ENCODE data around the gene PLEKHB2. TPM values are rescaled to one million over a fixed set of nuclear protein-coding genes. Genes with fewer than 3 reads are reported as not detected.
"Not testable (repeated sequence)": the region's sequence is repeated elsewhere in the genome, so short reads cannot be mapped to it uniquely, and the experiment has no call there.

Gene PLEKHB2
- total RNA-seq, 2 experiments from 2014 or later, result 39.9 to 42.4 TPM

DNA sequence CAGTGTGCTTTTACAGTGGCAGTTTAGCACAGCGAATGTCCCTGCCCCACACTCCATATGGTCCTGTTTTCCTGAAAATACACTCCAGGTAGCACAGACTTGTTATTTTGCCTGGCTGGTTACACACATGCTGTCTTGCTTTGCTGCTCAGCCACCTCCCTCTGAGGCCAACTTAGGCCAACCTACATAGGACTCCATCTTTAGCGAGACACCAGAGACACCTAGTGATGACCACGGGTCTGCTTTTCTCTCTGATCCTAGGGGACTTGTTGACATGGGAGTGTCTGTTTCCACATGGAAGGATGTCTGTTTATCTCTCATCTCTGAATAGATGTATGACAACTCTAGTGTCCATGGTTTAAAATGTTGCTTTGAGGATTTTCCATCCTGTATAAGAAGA lies 43.3 kb downstream of the PLEKHB2 start:
- peaks cover 17% of the 10 kb centered on the region for H3K36me3 Mint-ChIP-seq (ENCODE audit: low read depth)
- no peaks in the 10 kb centered on the region for H3K27me3 Mint-ChIP-seq
- intact Hi-C loops (cut with DNase I, micrococcal nuclease), result no loop called here
- no peak for ATAC-seq
- no peaks in the 10 kb centered on the region for H3K4me1 Mint-ChIP-seq
- no peak overlapping the region for H3K4me3 Mint-ChIP-seq
- no peak for DNase-seq
- ChIA-PET POLR2A (no interaction called here), CTCF (no interaction called here)
- H3K9me3 Mint-ChIP-seq (ENCODE audit: low read depth), result no peaks in the 10 kb centered on the region
- no peak overlapping the region for H3K27ac Mint-ChIP-seq

- H3K4me3 Mint-ChIP-seq; CTCF ChIA-PET; H3K27me3 Mint-ChIP-seq; H3K27ac Mint-ChIP-seq; DNase-seq; ATAC-seq; POLR2A ChIA-PET; H3K9me3 Mint-ChIP-seq (ENCODE audit: low read depth): not testable (repeated sequence)
- Mint-ChIP-seq H3K4me1 (peaks cover 15% of the 10 kb centered on the region), H3K36me3 (ENCODE audit: low read depth) (peaks cover 14% of the 10 kb centered on the region)
- intact Hi-C loops (cut with DNase I, micrococcal nuclease), result loop anchor here (5.0 kb wide), 2 partner anchors 262 to 997 kb away; no protein-coding TSS in a partner anchor
Measured at GRCh38 chr2:131150109-131150508, 45.0 kb downstream of the PLEKHB2 start.

DNA sequence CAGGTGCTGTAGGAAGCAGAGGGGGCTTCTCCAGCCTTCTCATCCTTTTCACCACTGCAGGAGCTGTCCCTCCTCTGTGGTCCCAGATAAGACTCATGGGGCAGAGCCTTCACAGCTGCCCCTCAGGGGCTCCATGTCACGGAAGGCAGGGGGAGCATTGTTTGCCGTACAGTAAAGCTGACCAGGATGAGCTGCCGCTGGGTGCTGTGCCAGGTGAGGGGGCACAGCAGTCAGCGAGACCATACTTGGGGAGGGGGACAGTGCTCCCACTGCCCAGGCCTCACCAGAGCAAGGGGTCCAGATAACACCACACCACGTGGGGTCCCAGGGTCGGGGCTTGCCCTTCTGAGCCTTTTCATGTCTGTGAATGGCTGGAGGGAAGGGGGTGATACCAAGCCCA lies 46.3 kb downstream of the PLEKHB2 start:
- Mint-ChIP-seq H3K4me3 (no peak overlapping the region), H3K27me3 (no peaks in the 10 kb centered on the region), H3K36me3 (ENCODE audit: low read depth) (peaks cover 12% of the 10 kb centered on the region), H3K27ac (no peak overlapping the region), H3K4me1 (peaks cover 21% of the 10 kb centered on the region), H3K9me3 (ENCODE audit: low read depth) (no peaks in the 10 kb centered on the region)
- intact Hi-C loops (cut with DNase I, micrococcal nuclease), result loop anchor here (5.0 kb wide), 2 partner anchors 261 to 996 kb away; no protein-coding TSS in a partner anchor
- CTCF ChIA-PET, result no interaction called here
- no peak for DNase-seq
- no peak for ATAC-seq
- POLR2A ChIA-PET, result no interaction called here

DNA sequence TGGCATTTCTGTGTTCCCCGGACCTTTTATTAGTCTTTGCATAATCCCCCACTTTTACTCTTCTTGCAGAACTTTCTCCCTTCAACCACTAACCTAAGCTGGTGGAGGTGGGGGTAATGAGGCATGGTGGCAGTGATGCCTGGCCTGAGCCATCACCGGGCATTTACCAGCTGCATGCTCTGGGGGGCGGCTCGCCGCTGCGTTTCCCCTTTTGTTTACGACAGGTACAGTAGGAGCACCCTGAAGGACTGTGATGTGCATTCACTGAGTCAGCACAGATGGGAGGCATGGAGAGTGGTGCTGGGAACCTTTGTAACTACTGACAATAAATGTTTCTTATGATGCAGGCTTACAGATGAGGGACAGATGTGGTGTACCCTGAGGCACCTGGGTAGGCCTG lies 46.9 kb downstream of the PLEKHB2 start:
- peak; percentile 13 for DNase-seq
- no peaks in the 10 kb centered on the region for H3K27me3 Mint-ChIP-seq
- no peak for ATAC-seq
- H3K9me3 Mint-ChIP-seq (ENCODE audit: low read depth), result no peaks in the 10 kb centered on the region
- POLR2A ChIA-PET, result no interaction called here
- no peak overlapping the region for H3K27ac Mint-ChIP-seq
- CTCF ChIA-PET, result interaction anchor here (1.8 kb wide), 1 partner anchor 20 kb away, joined by 4 read pairs; no protein-coding TSS in a partner anchor
- intact Hi-C loops (cut with DNase I, micrococcal nuclease), result loop anchor here (5.0 kb wide), 2 partner anchors 260 to 995 kb away; no protein-coding TSS in a partner anchor
- no peak overlapping the region for H3K4me3 Mint-ChIP-seq
- peaks cover 10% of the 10 kb centered on the region for H3K36me3 Mint-ChIP-seq (ENCODE audit: low read depth)
- H3K4me1 Mint-ChIP-seq, result peaks cover 26% of the 10 kb centered on the region

- intact Hi-C loops (cut with DNase I, micrococcal nuclease), result loop anchor here (5.0 kb wide), 2 partner anchors 259 to 994 kb away; no protein-coding TSS in a partner anchor
- ChIA-PET POLR2A (interaction anchor here (0.5 kb wide), 1 partner anchor 70 kb away, joined by 3 read pairs; no protein-coding TSS in a partner anchor), CTCF (interaction anchor here (0.6 to 1.8 kb wide), 14 partner anchors 12 to 528 kb away, joined by 3 to 9 read pairs (median 4); no protein-coding TSS in a partner anchor)
- peaks cover 8% of the 10 kb centered on the region for H3K36me3 Mint-ChIP-seq (ENCODE audit: low read depth)
- no peak overlapping the region for H3K4me3 Mint-ChIP-seq
- no peak overlapping the region for H3K27ac Mint-ChIP-seq
- no peaks in the 10 kb centered on the region for H3K9me3 Mint-ChIP-seq (ENCODE audit: low read depth)
- DNase-seq (no peak), ATAC-seq (no peak)
- H3K4me1 Mint-ChIP-seq, result peaks cover 31% of the 10 kb centered on the region
- H3K27me3 Mint-ChIP-seq, result no peaks in the 10 kb centered on the region
Measured at GRCh38 chr2:131153529-131153928, 48.4 kb downstream of the PLEKHB2 start.

DNA sequence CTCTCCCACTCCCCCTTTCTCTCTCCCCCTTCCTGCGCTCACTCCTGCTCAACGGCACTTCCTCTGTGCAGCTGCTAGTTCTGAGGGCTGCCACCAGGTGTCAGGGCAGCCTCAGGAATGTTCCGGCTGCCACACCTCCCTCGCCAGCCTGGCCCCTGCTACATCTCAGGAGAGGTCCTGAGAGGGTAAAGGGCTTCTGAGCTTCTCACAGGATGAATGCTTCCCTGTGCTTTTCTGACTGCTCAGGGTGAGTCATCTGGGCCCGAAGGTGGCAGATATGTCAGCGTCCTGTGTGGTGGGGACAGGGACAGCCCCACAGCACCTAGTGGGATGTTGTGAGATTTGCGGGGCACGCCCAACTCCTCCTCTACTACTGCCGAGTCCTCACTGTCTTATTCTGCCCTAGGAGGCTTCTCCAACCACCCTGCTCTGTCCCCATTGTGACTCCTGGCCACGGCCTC lies 49.0 kb downstream of the PLEKHB2 start:
- Mint-ChIP-seq H3K36me3 (ENCODE audit: low read depth) (peaks cover 8% of the 10 kb centered on the region), H3K9me3 (ENCODE audit: low read depth) (no peaks in the 10 kb centered on the region), H3K4me3 (no peak overlapping the region), H3K4me1 (peaks cover 31% of the 10 kb centered on the region), H3K27me3 (no peaks in the 10 kb centered on the region), H3K27ac (peak overlapping the region; percentile 1)
- ChIA-PET CTCF (interaction anchor here (0.5 to 1.8 kb wide), 17 partner anchors 12 to 1413 kb away, joined by 3 to 9 read pairs (median 3); no protein-coding TSS in a partner anchor), POLR2A (no interaction called here)
- DNase-seq, result peak; percentile 93
- ATAC-seq, result peak; percentile 99
- intact Hi-C loops (cut with DNase I, micrococcal nuclease), result loop anchor here (1.0 to 5.0 kb wide), 14 partner anchors 49 to 993 kb away; partner anchors contain the start of genes FAM168B (in 1 of the 2), MZT2A (in 1 of the 2) and PLEKHB2 (in 1 of the 2)

GRCh38 chr2:131154647-131155046 lies 49.5 kb downstream of the PLEKHB2 start:
- CTCF ChIA-PET, result interaction anchor here (0.5 to 1.8 kb wide), 15 partner anchors 12 to 1413 kb away, joined by 3 to 9 read pairs (median 3); no protein-coding TSS in a partner anchor
- no peak for ATAC-seq
- H3K9me3 Mint-ChIP-seq (ENCODE audit: low read depth), result no peaks in the 10 kb centered on the region
- H3K36me3 Mint-ChIP-seq (ENCODE audit: low read depth), result peaks cover 4% of the 10 kb centered on the region
- H3K4me3 Mint-ChIP-seq, result no peak overlapping the region
- H3K4me1 Mint-ChIP-seq, result peaks cover 31% of the 10 kb centered on the region
- no peaks in the 10 kb centered on the region for H3K27me3 Mint-ChIP-seq
- no peak overlapping the region for H3K27ac Mint-ChIP-seq
- POLR2A ChIA-PET, result no interaction called here
- intact Hi-C loops (cut with DNase I, micrococcal nuclease), result loop anchor here (1.0 to 5.0 kb wide), 14 partner anchors 49 to 993 kb away; partner anchors contain the start of genes FAM168B (in 1 of the 2), MZT2A (in 1 of the 2) and PLEKHB2 (in 1 of the 2)
- DNase-seq, result peak; percentile 20

- no peak overlapping the region for H3K27ac Mint-ChIP-seq
- DNase-seq (no peak), ATAC-seq (no peak)
- no peaks in the 10 kb centered on the region for H3K9me3 Mint-ChIP-seq (ENCODE audit: low read depth)
- peaks cover 31% of the 10 kb centered on the region for H3K4me1 Mint-ChIP-seq
- intact Hi-C loops (cut with DNase I, micrococcal nuclease), result no loop called here
- peaks cover 4% of the 10 kb centered on the region for H3K36me3 Mint-ChIP-seq (ENCODE audit: low read depth)
- no peaks in the 10 kb centered on the region for H3K27me3 Mint-ChIP-seq
- POLR2A ChIA-PET, result no interaction called here
- CTCF ChIA-PET, result interaction anchor here (0.5 kb wide), 1 partner anchor 764 kb away, joined by 3 read pairs; no protein-coding TSS in a partner anchor
- H3K4me3 Mint-ChIP-seq, result no peak overlapping the region
Measured at GRCh38 chr2:131155208-131155855, 50.2 kb downstream of the PLEKHB2 start.

- Mint-ChIP-seq H3K4me3 (no peak overlapping the region), H3K27ac (no peak overlapping the region), H3K36me3 (ENCODE audit: low read depth) (no peaks in the 10 kb centered on the region), H3K27me3 (no peaks in the 10 kb centered on the region), H3K4me1 (peaks cover 31% of the 10 kb centered on the region), H3K9me3 (ENCODE audit: low read depth) (no peaks in the 10 kb centered on the region)
- no peak for ATAC-seq
- peak; percentile 36 for DNase-seq
- CTCF ChIA-PET, result no interaction called here
- POLR2A ChIA-PET, result no interaction called here
- intact Hi-C loops (cut with DNase I, micrococcal nuclease), result no loop called here
Measured at GRCh38 chr2:131156452-131157149, 51.5 kb downstream of the PLEKHB2 start.

- CTCF ChIA-PET, result interaction anchor here (0.7 kb wide), 2 partner anchors 12 to 58 kb away, joined by 3 to 4 read pairs; no protein-coding TSS in a partner anchor
- intact Hi-C loops (cut with DNase I, micrococcal nuclease); DNase-seq; POLR2A ChIA-PET; ATAC-seq; H3K4me3 Mint-ChIP-seq; H3K9me3 Mint-ChIP-seq (ENCODE audit: low read depth); H3K27me3 Mint-ChIP-seq; H3K36me3 Mint-ChIP-seq (ENCODE audit: low read depth); H3K4me1 Mint-ChIP-seq; H3K27ac Mint-ChIP-seq: not testable (repeated sequence)
Measured at GRCh38 chr2:131165562-131165961, 60.4 kb downstream of the PLEKHB2 start.

DNA sequence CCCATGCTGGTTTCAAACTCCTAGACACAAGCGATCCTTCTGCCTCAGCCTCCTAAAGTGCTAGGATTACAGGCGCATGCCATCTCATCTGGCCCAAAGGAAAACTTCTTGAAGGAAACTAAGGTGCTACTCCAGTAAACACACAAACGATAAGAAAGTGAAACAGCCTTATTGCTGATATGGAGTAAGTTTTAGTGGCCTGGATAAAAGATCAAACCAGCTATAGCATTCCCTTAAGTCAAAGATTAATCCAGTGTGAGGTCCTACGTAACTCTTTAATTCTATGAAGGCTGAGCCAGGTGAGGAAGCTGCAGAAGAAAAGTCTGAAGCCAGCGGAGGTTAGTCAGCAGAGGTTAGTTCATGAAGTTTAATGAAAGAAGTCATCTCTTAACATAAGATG lies 63.4 kb downstream of the PLEKHB2 start:
- H3K27me3 Mint-ChIP-seq, result peaks cover 10% of the 10 kb centered on the region
- H3K4me3 Mint-ChIP-seq, result no peak overlapping the region
- H3K27ac Mint-ChIP-seq, result no peak overlapping the region
- H3K4me1 Mint-ChIP-seq, result no peaks in the 10 kb centered on the region
- H3K9me3 Mint-ChIP-seq (ENCODE audit: low read depth), result no peaks in the 10 kb centered on the region
- ATAC-seq (no peak), DNase-seq (no peak)
- no peaks in the 10 kb centered on the region for H3K36me3 Mint-ChIP-seq (ENCODE audit: low read depth)
- ChIA-PET CTCF (interaction anchor here (0.5 kb wide), 1 partner anchor 791 kb away, joined by 3 read pairs; no protein-coding TSS in a partner anchor), POLR2A (no interaction called here)
- intact Hi-C loops (cut with DNase I, micrococcal nuclease), result no loop called here

Measured in activated CD4-positive, alpha-beta T cell treated with anti-CD3 and anti-CD28 coated beads for 36 hours (primary cell).